Activated CD4-positive, alpha-beta T cell treated with anti-CD3 and anti-CD28 coated beads for 24 hours (primary cell): Measurements from ENCODE around the gene EGF.
A peak's percentile ranks its signal among the peaks of the same experiment; 100 is the strongest.
"Not testable (repeated sequence)": the region's sequence is repeated elsewhere in the genome, so short reads cannot be mapped to it uniquely, and the experiment has no call there.

Experiments
- DNase-seq, 2 donors: peaks; one replicate each; pipeline ENCODE4 v3.0.0-alpha.2; 2020; ENCODE audit warnings: low read depth in 2 of 2

Gene EGF

GRCh38 chr4:109915385-109916026 lies 2.8 kb downstream of the EGF start:
- DNase-seq = no peak

- DNase-seq = no peak
These were observed 3.3 kb downstream of the EGF start for GRCh38 chr4:109916027-109916409.

GRCh38 chr4:109921384-109921808 lies 8.7 kb downstream of the EGF start:
- DNase-seq = no peak

GRCh38 chr4:109925396-109925795 lies 12.7 kb downstream of the EGF start:
- DNase-seq = no peak

- no peak for DNase-seq
These were observed 15.8 kb downstream of the EGF start for GRCh38 chr4:109928327-109929045.

GRCh38 chr4:109930464-109930863 lies 17.8 kb downstream of the EGF start:
- no peak for DNase-seq

GRCh38 chr4:109930872-109931271 lies 18.2 kb downstream of the EGF start:
- no peak for DNase-seq

GRCh38 chr4:109931318-109931717 lies 18.6 kb downstream of the EGF start:
- DNase-seq = no peak

- DNase-seq = not testable (repeated sequence)
These were observed 24.7 kb downstream of the EGF start for GRCh38 chr4:109937352-109937751.

GRCh38 chr4:109939190-109939589 lies 26.5 kb downstream of the EGF start:
- DNase-seq = no peak

- no peak for DNase-seq
These were observed 29.7 kb downstream of the EGF start for GRCh38 chr4:109942292-109942926.

- no peak for DNase-seq
These were observed 31.1 kb downstream of the EGF start for GRCh38 chr4:109943745-109944144.

- DNase-seq = no peak
These were observed 31.9 kb downstream of the EGF start for GRCh38 chr4:109944591-109944990.

GRCh38 chr4:109945056-109945455 lies 32.4 kb downstream of the EGF start:
- DNase-seq = peak in 1 of 2 donors; percentile 14

GRCh38 chr4:109946120-109946519 lies 33.4 kb downstream of the EGF start:
- no peak for DNase-seq

- no peak for DNase-seq
These were observed 34.8 kb downstream of the EGF start for GRCh38 chr4:109947457-109947856.

- DNase-seq = no peak
These were observed 35.2 kb downstream of the EGF start for GRCh38 chr4:109947918-109948317.

- DNase-seq = not testable (repeated sequence)
These were observed 36.5 kb downstream of the EGF start for GRCh38 chr4:109949099-109949718.

GRCh38 chr4:109952612-109953011 lies 39.9 kb downstream of the EGF start:
- DNase-seq = no peak

GRCh38 chr4:109953556-109953955 lies 40.9 kb downstream of the EGF start:
- DNase-seq = no peak

- no peak for DNase-seq
These were observed 42.5 kb downstream of the EGF start for GRCh38 chr4:109955146-109955545.

- DNase-seq = no peak
These were observed 44.5 kb downstream of the EGF start for GRCh38 chr4:109957227-109957626.

- no peak for DNase-seq
These were observed 46.5 kb downstream of the EGF start for GRCh38 chr4:109959195-109959594.
